IMR-90 (cell line): ENCODE data around the gene RAD51B. TPM values are rescaled to one million over a fixed set of nuclear protein-coding genes. Genes with fewer than 3 reads are reported as not detected.
A peak's percentile ranks its signal among the peaks of the same experiment; 100 is the strongest.

Experiments used
- ATAC-seq: fragments of 200-7000 bp; cut with Tn5 transposase; 2 replicates; pipeline ENCODE4 v1.9.1; 2020; ENCODE audit warnings: low read depth, mild to moderate bottlenecking, moderate library complexity
- BruUV-seq: library from RNA; stranded (reverse); fragments of 400-500 nt; replicated peaks from 2 replicates; lab custom pipeline; 2021; lab: Mats Ljungman, UMichigan
- CTCF ChIA-PET: fragments of 300-600 bp; formaldehyde crosslinking; extraction: SDS; loops from one replicate; lab custom pipeline; 2021; ENCODE audit warnings: antibody characterized with exemption; lab: Yijun Ruan, JAX
- POLR2A ChIA-PET: fragments of 300-600 bp; sonication (Branson Sonifier 250); formaldehyde crosslinking; loops from one replicate; lab custom pipeline; 2022; ENCODE audit warnings: antibody characterized with exemption; ENCODE audit not compliant: unreplicated experiment; lab: Charles Lee
- DNase-seq: peaks from one replicate; pipeline ENCODE4 v3.0.0; 2013
- H2AFZ ChIP-seq: replicated peaks from 2 replicates; pipeline ENCODE3; 2013; ENCODE audit warnings: low read length, mild to moderate bottlenecking; ENCODE audit not compliant: poor library complexity
- H2AK5ac ChIP-seq: 2 replicates; pipeline ENCODE4 v1.6.1; 2013; ENCODE audit warnings: low read depth, low read length, inconsistent platforms
- H2AK9ac ChIP-seq: replicated peaks from 2 replicates; pipeline ENCODE3; 2013; ENCODE audit warnings: mild to moderate bottlenecking, low read depth, low read length, moderate library complexity; ENCODE audit not compliant: poor library complexity
- H2BK120ac ChIP-seq: 2 replicates; pipeline ENCODE4 v1.6.1; 2013; ENCODE audit warnings: low read depth, low read length, inconsistent platforms
- H2BK15ac ChIP-seq: 3 replicates; pipeline ENCODE4 v1.6.1; 2013; ENCODE audit warnings: low read depth, low read length, inconsistent platforms
- H2BK20ac ChIP-seq: 2 replicates; pipeline ENCODE4 v1.6.1; 2013; ENCODE audit warnings: low read depth, mild to moderate bottlenecking, inconsistent platforms, low read length, moderate library complexity
- H2BK5ac ChIP-seq: 2 replicates; pipeline ENCODE4 v1.6.1; 2013; ENCODE audit warnings: mild to moderate bottlenecking, low read depth, low read length, inconsistent platforms; ENCODE audit not compliant: poor library complexity, severe bottlenecking
- H3K14ac ChIP-seq: replicated peaks from 2 replicates; pipeline ENCODE4 v1.6.1; 2013; ENCODE audit warnings: low read depth, low read length, inconsistent platforms
- H3K18ac ChIP-seq: 2 replicates; pipeline ENCODE4 v1.6.1; 2013; ENCODE audit warnings: low read depth, low read length, control low read depth
- H3K23ac ChIP-seq: 2 replicates; pipeline ENCODE4 v1.6.1; 2013; ENCODE audit warnings: low read depth, low read length, inconsistent platforms
- H3K27ac ChIP-seq: 2 replicates; pipeline ENCODE4 v1.5.1; 2013; ENCODE audit warnings: mild to moderate bottlenecking, control low read depth, low read length; ENCODE audit not compliant: insufficient read depth
- H3K27me3 ChIP-seq: 2 replicates; pipeline ENCODE4 v1.6.1; 2013; ENCODE audit warnings: low read length; ENCODE audit not compliant: control insufficient read depth, insufficient read depth
- H3K36me3 ChIP-seq: 2 replicates; pipeline ENCODE4 v1.6.1; 2013; ENCODE audit warnings: low read length, mixed read lengths; ENCODE audit not compliant: control insufficient read depth, insufficient read depth
- H3K4ac ChIP-seq: 2 replicates; pipeline ENCODE4 v1.6.1; 2013; ENCODE audit warnings: low read depth, low read length, inconsistent platforms
- H3K4me1 ChIP-seq: 2 replicates; pipeline ENCODE4 v1.6.1; 2013; ENCODE audit warnings: low read length, mixed read lengths; ENCODE audit not compliant: control insufficient read depth, insufficient read depth
- H3K4me2 ChIP-seq: 2 replicates; pipeline ENCODE4 v1.6.1; 2013; ENCODE audit warnings: low read depth, mild to moderate bottlenecking, control low read depth, low read length, moderate library complexity
- H3K4me3 ChIP-seq: 2 replicates; pipeline ENCODE4 v1.5.1; 2013; ENCODE audit warnings: low read depth, mild to moderate bottlenecking, control low read depth, low read length, moderate library complexity; ENCODE audit not compliant: insufficient read depth
- H3K56ac ChIP-seq: 2 replicates; pipeline ENCODE4 v1.6.1; 2013; ENCODE audit warnings: low read length, inconsistent platforms; ENCODE audit not compliant: insufficient read depth; ENCODE audit errors: extremely low read depth
- H3K79me1 ChIP-seq, 2 experiments: 2 replicates each; pipeline ENCODE4 v1.6.1; 2013; ENCODE audit warnings: low read length in 2 of 2, inconsistent platforms in 1 of 2, low read depth in 1 of 2
- H3K9ac ChIP-seq: 2 replicates; pipeline ENCODE4 v1.6.1; 2013; ENCODE audit warnings: low read depth, low read length, control low read depth
- H3K9me1 ChIP-seq: 2 replicates; pipeline ENCODE4 v1.6.1; 2013; ENCODE audit warnings: low read length, inconsistent platforms; ENCODE audit not compliant: insufficient read depth
- H3K9me3 ChIP-seq: 2 replicates; pipeline ENCODE4 v1.6.1; 2013; ENCODE audit warnings: low read length; ENCODE audit not compliant: control insufficient read depth, insufficient read depth
- H4K20me1 ChIP-seq: 2 replicates; pipeline ENCODE4 v1.6.1; 2013; ENCODE audit warnings: low read length, inconsistent platforms; ENCODE audit not compliant: insufficient read depth
- H4K5ac ChIP-seq: 2 replicates; pipeline ENCODE4 v1.6.1; 2013; ENCODE audit warnings: mild to moderate bottlenecking, low read depth, low read length, control low read depth
- H4K8ac ChIP-seq, 2 experiments: 2 replicates each; pipeline ENCODE4 v1.6.1; 2013; ENCODE audit warnings: low read depth in 2 of 2, low read length in 2 of 2, control low read depth in 1 of 2, inconsistent platforms in 1 of 2
- H4K91ac ChIP-seq: 2 replicates; pipeline ENCODE4 v1.6.1; 2013; ENCODE audit warnings: low read depth, low read length, inconsistent platforms; ENCODE audit not compliant: insufficient read depth
- BHLHE40 ChIP-seq: fragments of 150-350 bp; IDR thresholded peaks from 2 replicates; pipeline ENCODE4 v1.6.1; 2016; ENCODE audit warnings: mild to moderate bottlenecking, low read depth, low read length
- CEBPB ChIP-seq: IDR thresholded peaks from 2 replicates; pipeline ENCODE4 v1.6.1; 2012; ENCODE audit warnings: low read depth, low read length, improper control_type of control experiment
- CHD1 ChIP-seq: IDR thresholded peaks from 2 replicates; pipeline ENCODE4 v1.6.1; 2012; ENCODE audit warnings: low read depth, low read length, improper control_type of control experiment
- CTCF ChIP-seq: conservative IDR thresholded peaks from 2 replicates; pipeline ENCODE4 v1.5.1; 2012; ENCODE audit warnings: mild to moderate bottlenecking, low read depth, low read length, improper control_type of control experiment
- MAFK ChIP-seq: IDR thresholded peaks from 2 replicates; pipeline ENCODE4 v1.6.1; 2012; ENCODE audit warnings: low read depth, low read length, improper control_type of control experiment
- USF2 ChIP-seq: fragments of 150-350 bp; IDR thresholded peaks from 2 replicates; pipeline ENCODE4 v1.6.1; 2017; ENCODE audit warnings: mild to moderate bottlenecking, antibody characterized with exemption, low read length, low read depth
- WGBS, 2 experiments: methylation state at CpG; one replicate each; pipeline versions ENCODE4 v1.1.5 to v1.1.7; 2013; ENCODE audit warnings: missing lambda C conversion rate in 2 of 2; ENCODE audit not compliant: insufficient read length in 1 of 2; ENCODE audit errors: extremely low coverage in 2 of 2; 5-methylcytosine and 5-hydroxymethylcytosine counted together
- dilution Hi-C: fragments of 300-500 bp; cut with HindIII; formaldehyde crosslinking; loops from one replicate; pipeline ENCODE4 v1.14.3; 2018; ENCODE audit warnings: low sequenced_read_pairs; ENCODE audit not compliant: unreplicated experiment
- in situ Hi-C: fragments of 300-500 bp; cut with MboI; formaldehyde crosslinking; loops from 3 replicates; pipeline ENCODE4 v1.14.3; 2019; ENCODE audit warnings: low sequenced_read_pairs, inconsistent platforms, mixed read lengths
- intact Hi-C: fragments of 100-400 bp; cut with micrococcal nuclease; formaldehyde crosslinking; loops from 2 replicates; pipeline ENCODE4 v1.10.0; 2022
- polyA plus RNA-seq, 3 experiments: library from polyadenylated mRNA; depleted of rRNA; stranded (reverse); fragments of >200 nt; gene quantifications; 2 replicates each; pipeline ENCODE4 v1.2.3, GENCODE V29; 2012; ENCODE audit warnings: low replicate concordance in 1 of 3
- total RNA-seq: library from RNA; depleted of rRNA; stranded (reverse); fragments of >200 nt; gene quantifications from 2 replicates; pipeline ENCODE4 v1.2.3, GENCODE V29; 2012

The RAD51B gene
- total and polyA plus RNA-seq, 2 of the 4 experiments (the other 2 are of a cell fraction) = 5.1 to 18.8 TPM

GRCh38 chr14:68573722-68574121, 754.1 kb downstream of the RAD51B start:
- Histone ChIP-seq H3K4me1 (peaks cover 30% of the 10 kb centered on the region), H2AFZ (no peak overlapping the region), H3K23ac (no peak overlapping the region), H2AK9ac (no peak overlapping the region), H3K4me3 (no peak overlapping the region), H3K9ac (no peak overlapping the region), H2BK5ac (no peak overlapping the region), H3K56ac (no peak overlapping the region), H3K79me1 (peaks cover 0 to 18% of the 10 kb centered on the region in 2 experiments; a peak in 2 of 4 replicates), H3K4me2 (no peak overlapping the region), H3K27ac (no peak overlapping the region), H2BK120ac (0 out of 2 replicates have a peak overlapping the region, but pooled peaks have one; percentile 34), H3K27me3 (no peaks in the 10 kb centered on the region), H4K20me1 (no peaks in the 10 kb centered on the region), H3K9me1 (peaks cover 23% of the 10 kb centered on the region), H2BK20ac (no peak overlapping the region), H4K8ac (no peak overlapping the region), H2BK15ac (no peak overlapping the region; the same call in 2 of the 3 replicates), H3K9me3 (peaks cover 3% of the 10 kb centered on the region; the same call in 1 of the 2 replicates), H3K36me3 (no peaks in the 10 kb centered on the region), H4K5ac (no peak overlapping the region), H3K4ac (peak overlapping the region; percentile 22; the same call in 1 of the 2 replicates), H3K14ac (no peak overlapping the region; the same call in 1 of the 2 replicates), H2AK5ac (peak overlapping the region; percentile 88; the same call in 1 of the 2 replicates), H4K91ac (no peak overlapping the region; the same call in 1 of the 2 replicates), H3K18ac (no peak overlapping the region)
- DNase-seq (no peak), ATAC-seq (no peak)
- ChIA-PET CTCF (interaction anchor here (1.1 kb wide), 1 partner anchor 243 kb away, joined by 3 read pairs; no protein-coding TSS in a partner anchor), POLR2A (no interaction called here)
- intact Hi-C loops = no loop called here
- in situ Hi-C loops = loop anchor here (10.0 kb wide), 1 partner anchor 319 kb away; no protein-coding TSS in a partner anchor
- no TSS peak for BruUV-seq
- no CpG with 5 or more reads among the region's 2 CpGs for WGBS, 2 experiments
- TF ChIP-seq CHD1 (no peak), MAFK (no peak), USF2 (no peak), CTCF (no peak), CEBPB (no peak), BHLHE40 (no peak)
- dilution Hi-C loops = no loop called here
